HG03175 (cell line): Measurements from ENCODE around the gene RHOBTB3.
A peak's percentile ranks its signal among the peaks of the same experiment; 100 is the strongest.
"Not testable (repeated sequence)": the region's sequence is repeated elsewhere in the genome, so short reads cannot be mapped to it uniquely, and the experiment has no call there.

ENCODE experiments used
- ATAC-seq: cut with Tn5 transposase; IDR thresholded peaks from one replicate; pipeline ENCODE4 v1.9.1; 2021; ENCODE audit warnings: mild to moderate bottlenecking, moderate library complexity; ENCODE audit not compliant: unreplicated experiment

The RHOBTB3 gene

GRCh38 chr5:95816341-95816740, 85.2 kb downstream of the RHOBTB3 start:
- ATAC-seq = no peak

GRCh38 chr5:95816776-95817175, 85.6 kb downstream of the RHOBTB3 start:
- ATAC-seq = no peak

- no peak for ATAC-seq
Measured at GRCh38 chr5:95817430-95817829, 86.3 kb downstream of the RHOBTB3 start.

- no peak for ATAC-seq
Measured at GRCh38 chr5:95818181-95819147, 87.3 kb downstream of the RHOBTB3 start.

GRCh38 chr5:95821110-95822021, 90.2 kb downstream of the RHOBTB3 start:
- peak; percentile 24 for ATAC-seq

GRCh38 chr5:95822043-95822541, 91.0 kb downstream of the RHOBTB3 start:
- peak; percentile 47 for ATAC-seq

GRCh38 chr5:95822542-95823181, 91.5 kb downstream of the RHOBTB3 start, which contains the start of gene GLRX:
GLRX (minus strand) TSS chr5:95822726; CDS start chr5:95822662, 64 bp downstream.
- peak; percentile 40 for ATAC-seq

GRCh38 chr5:95823218-95823737, 92.1 kb downstream of the RHOBTB3 start:
- peak; percentile 9 for ATAC-seq

GRCh38 chr5:95823738-95824609, 92.8 kb downstream of the RHOBTB3 start:
- ATAC-seq = peak; percentile 39

- no peak for ATAC-seq
Measured at GRCh38 chr5:95824747-95825146, 93.6 kb downstream of the RHOBTB3 start.

- no peak for ATAC-seq
Measured at GRCh38 chr5:95825495-95825894, 94.4 kb downstream of the RHOBTB3 start.

- no peak for ATAC-seq
Measured at GRCh38 chr5:95826949-95827891, 96.1 kb downstream of the RHOBTB3 start.

GRCh38 chr5:95827892-95828246, 96.7 kb downstream of the RHOBTB3 start:
- no peak for ATAC-seq

GRCh38 chr5:95830226-95830625, 99.1 kb downstream of the RHOBTB3 start:
- ATAC-seq = no peak

- no peak for ATAC-seq
Measured at GRCh38 chr5:95832664-95833063, 101.5 kb downstream of the RHOBTB3 start.

- no peak for ATAC-seq
Measured at GRCh38 chr5:95835682-95836385, 104.7 kb downstream of the RHOBTB3 start.

- no peak for ATAC-seq
Measured at GRCh38 chr5:95836544-95836943, 105.4 kb downstream of the RHOBTB3 start.

- ATAC-seq = not testable (repeated sequence)
Measured at GRCh38 chr5:95836971-95837370, 105.8 kb downstream of the RHOBTB3 start.
